Measurements from ENCODE around the gene ENPP1. TPM values are rescaled to one million over a fixed set of nuclear protein-coding genes. Genes with fewer than 3 reads are reported as not detected.

ENPP1 gene
- polyA plus RNA-seq, 3 donors: not detected

DNA sequence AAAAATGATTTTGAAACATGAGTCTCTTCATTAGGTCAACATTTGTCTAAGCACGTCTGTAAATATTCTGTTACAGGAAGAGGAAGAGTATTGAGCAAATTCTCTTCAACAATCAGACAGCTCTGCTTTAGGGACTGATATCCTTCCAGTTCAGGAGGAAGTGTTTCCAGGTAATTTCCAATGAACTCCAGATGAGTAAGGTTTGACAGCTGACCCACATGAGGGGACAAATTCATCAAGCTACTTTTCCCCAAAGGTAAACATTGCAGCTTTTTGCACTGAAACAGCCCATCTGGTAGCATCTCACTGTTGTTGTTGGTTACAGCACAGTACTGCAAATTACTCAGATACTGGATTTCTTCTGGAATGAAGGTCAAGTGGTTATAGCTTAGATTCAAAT, 18.1 kb downstream of the ENPP1 start:
- WGBS (ENCODE audit: insufficient coverage): no CpG with 5 or more reads among the region's 1 CpG
- Histone ChIP-seq H3K4me3 (replicated peaks in 1 of 3; ENCODE audit: low read depth in 2 of 3, low read length in 3 of 3) (no peak overlapping the region), H2AFZ (ENCODE audit: insufficient read depth, low read depth, low read length, poor library complexity, severe bottlenecking) (no peak overlapping the region), H3K27ac (ENCODE audit: low read depth in 1 of 2, low read length in 2 of 2) (no peak overlapping the region), H3K79me2 (ENCODE audit: insufficient read depth, low read length) (no peaks in the 10 kb centered on the region), H3K4me2 (replicated peaks; ENCODE audit: extremely low read depth, low read length, poor library complexity, severe bottlenecking) (no peak overlapping the region), H3K27me3 (ENCODE audit: control insufficient read depth in 2 of 2, insufficient read depth in 2 of 2, low read length in 2 of 2) (no peaks in the 10 kb centered on the region), H4K20me1 (ENCODE audit: insufficient read depth, low read length) (no peaks in the 10 kb centered on the region), H3K4me1 (ENCODE audit: control insufficient read depth in 1 of 2, insufficient read depth in 2 of 2, low read length in 2 of 2) (no peaks in the 10 kb centered on the region), H3K9ac (ENCODE audit: insufficient read depth, low read length, poor library complexity, severe bottlenecking) (no peak overlapping the region), H3K9me3 (replicated peaks in 1 of 2; ENCODE audit: control insufficient read depth in 1 of 2, insufficient read depth in 1 of 2, low read length in 2 of 2) (no peaks in the 10 kb centered on the region), H3K36me3 (replicated peaks in 1 of 2; ENCODE audit: control insufficient read depth in 1 of 2, insufficient read depth in 2 of 2, low read length in 2 of 2) (no peaks in the 10 kb centered on the region)
- DNase-seq: no peak
- Mint-ChIP-seq H3K36me3 (no peaks in the 10 kb centered on the region), H3K9me3 (peaks cover 0 to 3% (median 0%) of the 10 kb centered on the region in 7 donors), H3K4me3 (no peak overlapping the region), H3K27me3 (ENCODE audit: low read depth in 3 of 3) (peaks cover 0 to 3% (median 2%) of the 10 kb centered on the region in 3 donors), H3K4me1 (no peaks in the 10 kb centered on the region), H3K27ac (no peak overlapping the region)
- intact Hi-C loops (cut with micrococcal nuclease): no loop called here
- TF ChIP-seq, protein P1, sequence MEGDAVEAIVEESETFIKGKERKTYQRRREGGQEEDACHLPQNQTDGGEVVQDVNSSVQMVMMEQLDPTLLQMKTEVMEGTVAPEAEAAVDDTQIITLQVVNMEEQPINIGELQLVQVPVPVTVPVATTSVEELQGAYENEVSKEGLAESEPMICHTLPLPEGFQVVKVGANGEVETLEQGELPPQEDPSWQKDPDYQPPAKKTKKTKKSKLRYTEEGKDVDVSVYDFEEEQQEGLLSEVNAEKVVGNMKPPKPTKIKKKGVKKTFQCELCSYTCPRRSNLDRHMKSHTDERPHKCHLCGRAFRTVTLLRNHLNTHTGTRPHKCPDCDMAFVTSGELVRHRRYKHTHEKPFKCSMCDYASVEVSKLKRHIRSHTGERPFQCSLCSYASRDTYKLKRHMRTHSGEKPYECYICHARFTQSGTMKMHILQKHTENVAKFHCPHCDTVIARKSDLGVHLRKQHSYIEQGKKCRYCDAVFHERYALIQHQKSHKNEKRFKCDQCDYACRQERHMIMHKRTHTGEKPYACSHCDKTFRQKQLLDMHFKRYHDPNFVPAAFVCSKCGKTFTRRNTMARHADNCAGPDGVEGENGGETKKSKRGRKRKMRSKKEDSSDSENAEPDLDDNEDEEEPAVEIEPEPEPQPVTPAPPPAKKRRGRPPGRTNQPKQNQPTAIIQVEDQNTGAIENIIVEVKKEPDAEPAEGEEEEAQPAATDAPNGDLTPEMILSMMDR (IDR thresholded peaks at IDR 0.05): no peak

DNA sequence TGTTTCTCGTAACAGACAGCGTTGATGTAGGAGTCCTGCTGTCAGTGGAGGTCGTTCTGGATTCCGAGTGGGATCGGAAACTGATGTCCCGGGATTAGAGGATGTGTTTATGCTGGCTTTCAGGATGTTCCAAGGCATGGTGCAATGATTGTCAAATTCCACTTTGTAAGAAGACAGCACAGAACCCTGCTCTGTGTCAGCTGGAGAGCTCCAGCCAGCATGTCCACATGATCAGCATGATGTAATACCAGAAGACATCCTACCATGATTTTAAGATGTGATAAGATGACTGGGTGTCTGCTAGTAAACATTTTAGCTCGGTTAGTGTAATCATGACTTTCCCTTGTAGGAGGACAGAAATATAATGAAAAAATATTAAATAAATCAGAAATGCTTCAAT, 20.3 kb downstream of the ENPP1 start:
- TF ChIP-seq, protein P1 (IDR thresholded peaks at IDR 0.05): no peak
- Mint-ChIP-seq H3K27me3 (ENCODE audit: low read depth in 3 of 3) (peaks cover 0 to 3% (median 2%) of the 10 kb centered on the region in 3 donors), H3K36me3 (no peaks in the 10 kb centered on the region), H3K4me1 (no peaks in the 10 kb centered on the region), H3K4me3 (no peak overlapping the region), H3K27ac (no peak overlapping the region), H3K9me3 (peaks cover 0 to 3% (median 0%) of the 10 kb centered on the region in 7 donors)
- Histone ChIP-seq H3K27me3 (ENCODE audit: control insufficient read depth in 2 of 2, insufficient read depth in 2 of 2, low read length in 2 of 2) (no peaks in the 10 kb centered on the region), H3K9me3 (replicated peaks in 1 of 2; ENCODE audit: control insufficient read depth in 1 of 2, insufficient read depth in 1 of 2, low read length in 2 of 2) (no peaks in the 10 kb centered on the region), H3K79me2 (ENCODE audit: insufficient read depth, low read length) (no peaks in the 10 kb centered on the region), H3K4me3 (replicated peaks in 1 of 3; ENCODE audit: low read depth in 2 of 3, low read length in 3 of 3) (no peak overlapping the region), H3K9ac (ENCODE audit: insufficient read depth, low read length, poor library complexity, severe bottlenecking) (no peak overlapping the region), H3K36me3 (replicated peaks in 1 of 2; ENCODE audit: control insufficient read depth in 1 of 2, insufficient read depth in 2 of 2, low read length in 2 of 2) (no peaks in the 10 kb centered on the region), H3K4me1 (ENCODE audit: control insufficient read depth in 1 of 2, insufficient read depth in 2 of 2, low read length in 2 of 2) (no peaks in the 10 kb centered on the region), H3K4me2 (replicated peaks; ENCODE audit: extremely low read depth, low read length, poor library complexity, severe bottlenecking) (no peak overlapping the region), H2AFZ (ENCODE audit: insufficient read depth, low read depth, low read length, poor library complexity, severe bottlenecking) (no peak overlapping the region), H3K27ac (ENCODE audit: low read depth in 1 of 2, low read length in 2 of 2) (no peak overlapping the region), H4K20me1 (ENCODE audit: insufficient read depth, low read length) (no peaks in the 10 kb centered on the region)
- intact Hi-C loops (cut with micrococcal nuclease): no loop called here
- WGBS (ENCODE audit: insufficient coverage): 91% methylated on average over 6 of the region's 7 CpGs
- no peak for DNase-seq
